HG03342 (cell line): ENCODE measurements around the gene TRIM34.
"Not testable (repeated sequence)": the region's sequence is repeated elsewhere in the genome, so short reads cannot be mapped to it uniquely, and the experiment has no call there.

Experiments
- ATAC-seq: cut with Tn5 transposase; IDR thresholded peaks from one replicate; pipeline ENCODE4 v1.9.1; 2021; ENCODE audit warnings: mild to moderate bottlenecking, moderate library complexity; ENCODE audit not compliant: unreplicated experiment

TRIM34 gene, protein sequence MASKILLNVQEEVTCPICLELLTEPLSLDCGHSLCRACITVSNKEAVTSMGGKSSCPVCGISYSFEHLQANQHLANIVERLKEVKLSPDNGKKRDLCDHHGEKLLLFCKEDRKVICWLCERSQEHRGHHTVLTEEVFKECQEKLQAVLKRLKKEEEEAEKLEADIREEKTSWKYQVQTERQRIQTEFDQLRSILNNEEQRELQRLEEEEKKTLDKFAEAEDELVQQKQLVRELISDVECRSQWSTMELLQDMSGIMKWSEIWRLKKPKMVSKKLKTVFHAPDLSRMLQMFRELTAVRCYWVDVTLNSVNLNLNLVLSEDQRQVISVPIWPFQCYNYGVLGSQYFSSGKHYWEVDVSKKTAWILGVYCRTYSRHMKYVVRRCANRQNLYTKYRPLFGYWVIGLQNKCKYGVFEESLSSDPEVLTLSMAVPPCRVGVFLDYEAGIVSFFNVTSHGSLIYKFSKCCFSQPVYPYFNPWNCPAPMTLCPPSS

DNA sequence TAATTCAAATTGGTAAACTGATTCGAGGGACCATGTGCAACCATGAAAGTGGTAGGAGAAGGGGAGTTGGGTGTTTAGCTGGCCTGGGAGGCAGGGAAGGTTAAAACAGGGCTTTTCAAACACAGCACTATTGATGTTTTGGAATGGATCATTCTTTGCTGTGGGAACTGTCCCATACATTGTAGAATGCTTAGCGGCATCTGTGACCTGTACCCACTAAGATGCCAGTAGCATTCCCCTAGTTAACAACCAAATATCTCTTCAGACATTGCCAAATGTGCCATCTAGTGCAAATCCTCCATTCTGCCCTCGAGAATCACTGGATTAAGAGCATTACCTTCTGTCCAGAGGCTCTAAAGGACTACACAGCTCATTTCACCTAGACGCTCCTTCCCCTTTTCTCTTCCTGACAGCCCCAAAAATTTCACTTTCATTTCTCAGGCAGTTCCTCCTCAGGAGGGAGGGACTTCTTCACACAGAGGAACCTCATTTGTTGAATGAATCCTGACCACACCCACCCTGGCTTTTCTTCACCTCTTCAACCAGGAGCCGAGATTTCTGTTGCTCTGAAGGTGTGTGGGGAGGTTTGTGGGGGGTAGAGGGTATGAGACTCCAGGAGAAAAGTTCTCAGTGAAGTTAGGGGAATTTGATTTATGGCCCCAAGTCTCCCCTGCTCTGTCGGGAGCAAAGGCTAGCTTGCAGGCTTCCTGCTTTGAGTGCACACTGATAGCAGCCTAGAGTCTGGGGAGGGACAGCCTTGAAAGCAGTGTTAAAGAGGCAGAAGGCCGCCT, at the start of gene TRIM34:
TSS of gene TRIM34 (plus strand) at position 513 of the 791 bp plus-strand sequence. CDS start 7,331 bp downstream, outside the sequence.
- ATAC-seq, result peak; percentile 97

DNA sequence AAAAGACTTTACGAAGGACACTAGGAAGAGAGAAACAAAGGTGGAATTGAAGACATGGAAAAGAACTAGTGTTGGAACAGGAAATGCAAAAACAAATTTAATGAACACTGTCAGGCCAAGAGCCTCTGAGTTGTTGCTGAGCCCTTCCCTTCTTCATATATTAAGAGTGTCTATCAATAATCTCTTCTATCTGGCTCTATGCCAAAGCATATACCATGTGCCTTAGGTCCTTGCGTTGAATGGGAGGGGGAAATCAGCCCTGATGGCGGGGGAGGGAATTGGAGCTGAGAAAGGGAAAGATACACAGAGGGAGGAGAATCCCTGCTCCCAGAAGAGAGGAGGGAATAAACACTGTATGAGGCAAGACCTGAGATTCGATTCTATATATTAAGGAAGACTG, 49.6 kb upstream of the TRIM34 start:
- no peak for ATAC-seq

DNA sequence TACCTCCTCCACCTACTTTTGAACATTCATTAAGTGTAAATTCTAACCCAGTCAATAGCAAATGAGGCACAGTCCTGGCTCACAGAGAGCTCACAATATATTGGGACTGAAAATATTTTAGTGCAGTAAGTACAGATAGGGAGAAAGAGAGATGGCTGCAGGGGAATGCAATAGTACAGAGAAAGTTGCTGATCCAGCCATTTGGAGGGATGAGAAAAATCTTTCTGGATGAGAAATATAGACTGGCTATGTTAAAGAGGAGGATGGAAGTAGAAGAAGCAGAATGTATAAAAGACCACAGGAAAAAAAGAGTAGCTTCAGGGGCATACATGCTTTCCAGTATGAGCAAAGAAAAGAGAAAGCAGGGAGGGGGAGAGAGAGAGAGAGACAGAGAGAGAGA, 47.7 kb upstream of the TRIM34 start:
- no peak for ATAC-seq

DNA sequence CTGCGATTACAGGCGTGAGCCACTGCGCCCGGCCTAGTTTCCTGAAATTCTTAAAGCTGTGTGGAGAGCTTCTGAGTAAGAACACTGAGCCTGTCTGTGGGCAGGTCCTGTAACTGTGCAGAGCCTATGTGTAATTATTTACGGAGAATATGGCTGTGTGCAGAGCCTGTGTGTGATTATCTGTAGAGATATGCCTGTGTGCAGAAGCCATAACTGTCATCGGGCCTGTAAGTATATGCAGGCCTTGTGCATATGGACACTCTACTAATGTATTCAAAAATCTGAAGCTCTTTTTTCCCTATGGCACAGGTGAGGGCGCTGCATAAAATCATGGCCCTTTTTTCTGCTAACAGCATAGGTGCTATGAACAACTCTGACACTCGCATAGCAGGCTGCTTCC, 44.2 kb upstream of the TRIM34 start, which contains the start of gene OR52B6:
TSS of gene OR52B6 (plus strand) at position 301 of the 400 bp plus-strand sequence. CDS start at position 301, 0 bp downstream.
- no peak for ATAC-seq

DNA sequence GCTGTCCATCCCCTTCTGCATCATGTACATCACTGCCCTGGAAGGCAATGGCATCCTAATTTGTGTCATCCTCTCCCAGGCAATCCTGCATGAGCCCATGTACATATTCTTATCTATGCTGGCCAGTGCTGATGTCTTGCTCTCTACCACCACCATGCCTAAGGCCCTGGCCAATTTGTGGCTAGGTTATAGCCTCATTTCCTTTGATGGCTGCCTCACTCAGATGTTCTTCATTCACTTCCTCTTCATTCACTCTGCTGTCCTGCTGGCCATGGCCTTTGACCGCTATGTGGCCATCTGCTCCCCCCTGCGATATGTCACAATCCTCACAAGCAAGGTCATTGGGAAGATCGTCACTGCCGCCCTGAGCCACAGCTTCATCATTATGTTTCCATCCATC, 43.8 kb upstream of the TRIM34 start:
- ATAC-seq, result no peak

DNA sequence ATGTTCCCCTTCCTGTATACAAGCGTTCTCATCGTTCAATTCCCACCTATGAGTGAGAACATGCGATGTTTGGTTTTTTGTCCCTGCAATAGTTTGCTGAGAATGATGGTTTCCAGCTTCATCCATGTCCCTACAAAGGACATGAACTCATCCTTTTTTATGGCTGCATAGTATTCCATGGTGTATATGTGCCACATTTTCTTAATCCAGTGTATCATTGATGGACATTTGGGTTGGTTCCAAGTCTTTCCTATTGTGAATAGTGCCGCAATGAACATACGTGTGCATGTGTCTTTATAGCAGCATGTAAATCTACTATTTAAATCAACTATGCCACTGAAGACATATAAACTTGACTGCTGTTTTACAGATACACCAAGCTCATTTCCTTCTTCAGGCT, 40.3 kb upstream of the TRIM34 start:
- ATAC-seq, result not testable (repeated sequence)

DNA sequence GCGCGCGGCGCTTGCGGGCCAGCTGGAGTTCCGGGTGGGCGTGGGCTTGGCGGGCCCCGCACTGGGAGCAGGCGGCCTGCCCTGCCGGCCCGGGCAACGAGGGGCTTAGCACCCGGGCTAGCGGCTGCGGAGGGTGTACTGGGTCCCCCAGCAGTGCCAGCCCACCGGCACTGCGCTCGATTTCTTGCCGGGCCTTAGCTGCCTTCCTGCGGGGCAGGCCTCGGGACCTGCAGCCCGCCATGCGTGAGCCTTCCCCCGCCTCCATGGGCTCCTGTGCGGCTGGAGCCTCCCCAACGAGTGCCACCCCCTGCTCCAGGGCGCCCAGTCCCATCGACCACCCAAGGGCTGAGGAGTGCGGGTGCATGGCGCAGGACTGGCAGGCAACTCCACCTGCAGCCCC, 34.9 kb upstream of the TRIM34 start:
- not testable (repeated sequence) for ATAC-seq

DNA sequence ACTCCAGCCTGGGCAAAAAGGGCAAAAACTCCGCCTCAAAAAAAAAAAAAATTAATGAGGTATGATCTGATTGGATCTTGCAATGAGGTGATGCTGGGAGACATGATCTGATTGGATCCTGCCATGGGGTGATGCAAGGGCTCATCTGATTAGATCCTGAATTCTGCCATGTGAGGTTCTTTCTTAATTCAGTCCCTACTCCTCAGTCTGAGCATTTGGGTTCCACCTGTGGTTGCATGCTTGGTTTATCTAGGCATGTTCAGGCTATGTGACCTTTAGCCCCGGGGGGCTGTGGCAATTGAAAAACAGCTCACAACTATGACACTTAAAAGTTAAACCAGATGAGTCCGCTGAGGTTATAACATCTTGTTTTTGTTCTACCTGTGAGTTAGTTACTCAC, 33.2 kb upstream of the TRIM34 start:
- no peak for ATAC-seq

DNA sequence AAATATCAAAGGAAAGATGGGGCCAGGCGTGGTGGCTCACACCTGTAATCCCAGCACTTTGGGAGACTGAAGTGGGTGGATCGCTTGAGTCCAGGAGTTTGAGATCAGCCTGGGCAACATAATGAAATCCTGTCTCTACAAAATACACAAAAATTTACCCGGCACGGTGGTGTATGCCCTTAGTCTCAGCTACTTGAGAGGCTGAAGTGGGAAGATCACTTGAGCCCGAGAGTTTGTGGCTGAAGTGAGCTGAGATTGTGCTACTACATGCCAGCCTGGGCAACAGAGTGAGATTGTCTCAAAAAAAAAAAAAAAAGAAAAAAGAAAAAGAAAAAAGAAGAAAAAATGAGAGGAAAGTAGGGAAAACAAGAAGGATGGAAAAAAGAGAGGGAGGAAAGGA, 32.2 kb upstream of the TRIM34 start:
- ATAC-seq, result no peak

DNA sequence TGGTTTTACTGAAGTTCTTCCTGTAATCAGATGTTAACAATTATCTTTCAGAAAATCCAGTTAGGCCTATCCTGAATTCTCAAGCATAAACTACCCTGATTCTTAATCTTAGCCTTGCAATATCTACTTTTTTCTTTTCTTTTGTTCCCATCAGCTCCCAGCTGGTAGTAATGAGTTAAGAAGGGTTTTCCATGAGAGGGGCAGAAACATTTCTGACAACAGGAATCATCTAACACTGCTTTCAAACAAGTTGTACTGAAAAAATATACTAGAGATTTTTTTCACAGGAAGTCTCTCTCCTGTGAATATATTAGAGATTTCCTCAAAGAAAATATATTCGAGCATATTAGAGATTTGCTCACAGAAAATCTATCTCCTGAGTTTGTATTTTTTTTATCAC, 31.7 kb upstream of the TRIM34 start:
- ATAC-seq, result no peak

DNA sequence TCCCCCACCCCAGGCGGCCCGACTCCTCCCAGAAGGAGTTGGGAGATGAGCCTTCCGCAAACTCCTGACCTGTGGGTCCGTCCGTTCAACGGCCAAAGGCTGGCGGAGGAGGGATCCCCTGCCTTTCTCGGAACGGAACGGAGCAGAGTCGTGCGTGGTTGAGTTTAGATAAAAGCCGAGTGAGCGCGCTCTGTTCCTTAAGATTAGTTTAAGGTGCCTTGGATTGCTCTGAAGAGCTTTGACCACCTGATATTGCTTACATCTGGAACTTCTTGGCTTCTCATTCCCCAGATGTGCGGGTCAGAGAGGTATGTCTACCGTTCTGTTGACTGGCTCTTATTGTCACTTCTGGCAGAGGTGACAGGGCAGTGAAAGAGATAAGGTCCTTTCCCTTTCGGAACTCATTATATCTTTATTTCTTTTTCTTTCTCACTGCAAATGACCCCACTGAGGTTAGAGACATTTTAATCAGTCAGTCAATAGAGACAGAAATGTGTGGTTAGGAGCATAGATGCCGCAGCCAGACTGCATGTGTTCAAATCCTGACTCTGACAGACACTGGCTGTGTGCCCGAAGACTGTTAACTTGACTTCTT, 28.1 kb upstream of the TRIM34 start, which contains the start of gene TRIM6:
TSS of gene TRIM6 (plus strand) at position 31 of the 595 bp plus-strand sequence. CDS start at position 292, 261 bp downstream.
- peak; percentile 45 for ATAC-seq

DNA sequence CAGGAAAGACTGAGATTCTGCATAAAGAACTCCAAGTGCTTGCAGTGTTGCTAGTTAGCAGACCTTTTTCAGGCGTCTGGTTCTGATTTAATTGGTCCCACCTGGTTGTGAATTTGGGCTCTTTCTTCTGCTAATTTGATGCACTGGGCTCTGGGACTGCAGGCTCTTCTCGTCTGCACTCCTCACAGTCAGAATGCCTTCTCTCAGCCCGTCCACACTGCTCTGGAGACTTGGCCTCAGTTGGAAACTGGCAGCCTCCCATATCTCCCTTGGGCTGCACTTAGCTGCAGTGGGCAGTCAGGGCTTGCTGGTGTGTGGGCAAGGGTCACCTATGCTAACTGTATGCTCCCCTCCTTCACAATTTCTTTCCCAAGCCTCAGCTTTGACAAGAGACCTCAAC, 26.8 kb upstream of the TRIM34 start:
- no peak for ATAC-seq

DNA sequence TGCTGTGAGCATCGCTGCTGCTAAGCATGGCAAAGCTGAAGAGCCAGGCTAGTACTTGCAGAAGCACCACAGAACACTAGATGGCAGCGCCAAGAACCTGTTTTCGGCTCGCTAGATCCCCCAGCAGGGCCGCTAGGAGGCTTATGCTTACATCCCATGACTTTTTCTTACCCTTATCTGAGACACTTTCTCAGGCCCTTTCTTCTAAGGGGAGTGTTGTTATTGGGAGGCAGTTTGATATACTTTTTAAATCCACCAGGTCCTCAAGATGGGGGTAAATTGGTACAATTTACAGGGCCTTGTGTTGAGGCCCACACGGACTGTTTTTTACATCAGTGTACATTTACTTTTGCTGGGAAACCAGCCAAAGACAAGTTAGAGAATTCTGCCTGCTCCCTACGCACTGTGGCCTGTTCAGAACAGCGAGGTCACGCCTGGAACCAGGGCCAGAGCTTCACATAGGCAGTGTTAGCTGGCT, 24.4 kb upstream of the TRIM34 start:
- ATAC-seq, result peak; percentile 74

DNA sequence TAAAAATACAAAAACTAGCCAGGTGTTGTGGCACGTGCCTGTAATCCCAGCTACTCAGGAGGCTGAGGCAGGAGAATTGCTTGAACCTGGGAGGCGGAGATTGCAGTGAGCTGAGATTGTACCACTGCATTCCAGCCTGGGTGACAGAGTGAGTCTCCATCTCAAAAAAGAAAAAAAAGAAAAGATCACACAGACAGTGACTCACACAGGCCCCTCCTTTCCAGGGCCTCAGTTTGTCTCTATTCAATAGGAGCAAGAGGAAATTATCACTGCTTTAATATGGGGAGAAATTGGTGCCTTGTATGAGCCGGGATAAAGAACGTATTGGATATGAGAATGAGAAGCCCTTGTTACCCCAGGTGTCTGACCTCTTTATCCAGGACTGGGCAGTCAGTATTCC, 22.0 kb upstream of the TRIM34 start:
- not testable (repeated sequence) for ATAC-seq

DNA sequence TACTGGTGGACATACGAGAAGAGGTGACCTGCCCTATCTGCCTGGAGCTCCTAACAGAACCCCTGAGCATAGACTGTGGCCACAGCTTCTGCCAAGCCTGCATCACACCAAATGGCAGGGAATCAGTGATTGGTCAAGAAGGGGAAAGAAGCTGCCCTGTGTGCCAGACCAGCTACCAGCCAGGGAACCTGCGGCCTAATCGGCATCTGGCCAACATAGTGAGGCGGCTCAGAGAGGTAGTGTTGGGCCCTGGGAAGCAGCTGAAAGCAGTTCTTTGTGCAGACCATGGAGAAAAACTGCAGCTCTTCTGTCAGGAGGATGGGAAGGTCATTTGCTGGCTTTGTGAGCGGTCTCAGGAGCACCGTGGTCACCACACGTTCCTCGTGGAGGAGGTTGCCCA, 21.5 kb upstream of the TRIM34 start:
- ATAC-seq, result no peak

DNA sequence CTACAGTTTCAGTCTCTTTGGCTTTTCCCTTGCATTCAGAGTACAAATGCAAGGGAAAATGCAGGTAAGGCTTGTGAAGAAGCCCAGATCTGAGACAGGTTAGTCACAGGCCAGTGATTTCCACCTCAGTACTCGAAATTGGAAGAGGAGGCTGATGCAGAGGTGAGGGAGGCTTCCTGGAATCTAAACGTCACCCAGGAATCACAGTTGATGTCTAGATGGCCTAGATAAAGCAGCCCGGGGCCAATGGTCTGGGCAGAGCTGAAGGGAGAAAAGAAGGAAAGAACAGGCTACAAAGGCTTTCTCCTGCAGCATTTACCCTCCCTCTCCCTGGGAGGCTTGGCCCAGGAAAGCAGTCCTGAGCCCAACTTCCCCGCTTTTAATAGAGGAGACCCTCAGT, 19.9 kb upstream of the TRIM34 start:
- ATAC-seq, result no peak

DNA sequence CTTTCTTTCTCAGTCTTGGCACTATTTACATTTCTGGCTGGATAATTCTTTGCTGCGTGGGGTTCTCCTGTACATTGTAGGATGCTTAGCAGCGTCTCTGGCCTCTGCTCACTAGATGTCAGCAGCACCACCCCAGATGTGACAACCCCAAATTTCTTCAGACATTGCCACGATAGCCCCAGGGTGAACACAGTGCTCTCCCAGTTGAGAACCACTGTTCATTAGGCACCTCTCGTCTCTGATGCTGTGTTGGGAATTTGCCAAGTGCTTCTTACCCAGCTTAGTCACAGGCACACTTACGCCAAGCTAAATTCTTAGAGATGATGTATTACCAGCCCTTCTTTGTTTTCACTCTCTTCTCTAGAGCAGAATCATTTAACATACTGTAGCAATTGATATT, 19.0 kb upstream of the TRIM34 start:
- ATAC-seq, result no peak

DNA sequence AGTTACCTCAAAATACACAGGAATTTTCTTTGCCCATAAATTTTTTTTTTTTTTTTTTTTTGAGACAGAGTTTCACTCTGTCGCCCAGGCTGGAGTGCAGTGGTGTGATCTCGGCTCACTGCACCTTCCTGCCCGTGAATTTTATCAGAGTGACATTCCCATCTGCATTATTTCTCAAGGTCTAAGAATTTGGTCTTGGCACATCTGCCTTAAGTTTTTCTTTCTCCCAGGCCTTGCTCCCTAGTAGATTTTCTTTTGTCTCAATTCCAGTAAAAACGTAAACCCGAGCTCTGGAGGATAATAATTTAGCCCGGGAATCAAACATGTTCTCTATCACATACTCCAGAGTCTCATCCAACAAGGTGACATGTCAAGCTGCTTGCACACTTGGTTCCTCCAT, 16.0 kb upstream of the TRIM34 start:
- ATAC-seq, result no peak

DNA sequence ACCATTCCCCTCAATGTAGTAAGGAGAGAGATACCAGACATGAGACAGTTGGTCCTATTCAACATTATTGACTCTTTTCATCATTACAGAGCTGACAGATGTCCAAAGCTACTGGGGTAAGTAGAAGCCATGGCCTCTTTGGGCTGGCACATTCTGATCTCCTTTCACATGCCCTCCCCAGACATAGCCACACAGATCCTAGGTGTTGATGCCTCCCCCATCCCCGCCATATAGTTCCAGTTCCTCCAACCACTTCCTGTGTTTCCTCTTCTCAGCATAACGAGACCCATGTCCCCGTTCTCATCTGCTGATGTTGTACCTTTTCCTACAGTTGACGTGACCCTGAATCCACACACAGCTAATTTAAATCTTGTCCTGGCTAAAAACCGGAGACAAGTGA, 14.4 kb upstream of the TRIM34 start:
- no peak for ATAC-seq

DNA sequence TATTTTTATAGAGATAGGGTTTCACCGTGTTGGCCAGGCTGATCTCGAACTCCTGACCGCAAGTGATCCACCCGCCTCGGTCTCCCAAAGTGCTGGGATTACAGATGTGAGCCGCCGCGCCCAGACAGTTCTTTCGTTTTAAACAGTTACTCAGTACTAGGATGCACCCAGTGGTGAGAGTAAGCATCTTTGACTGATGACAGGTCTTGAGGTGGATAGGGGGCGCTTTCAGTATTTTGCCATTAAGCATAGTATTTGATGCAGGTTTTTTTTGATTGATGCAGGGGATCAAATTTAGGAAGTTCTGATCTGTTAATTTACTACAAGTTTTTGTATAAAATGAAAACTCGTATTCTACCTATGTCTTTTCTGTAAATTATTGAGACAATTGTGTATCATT, 13.2 kb upstream of the TRIM34 start:
- no peak for ATAC-seq

DNA sequence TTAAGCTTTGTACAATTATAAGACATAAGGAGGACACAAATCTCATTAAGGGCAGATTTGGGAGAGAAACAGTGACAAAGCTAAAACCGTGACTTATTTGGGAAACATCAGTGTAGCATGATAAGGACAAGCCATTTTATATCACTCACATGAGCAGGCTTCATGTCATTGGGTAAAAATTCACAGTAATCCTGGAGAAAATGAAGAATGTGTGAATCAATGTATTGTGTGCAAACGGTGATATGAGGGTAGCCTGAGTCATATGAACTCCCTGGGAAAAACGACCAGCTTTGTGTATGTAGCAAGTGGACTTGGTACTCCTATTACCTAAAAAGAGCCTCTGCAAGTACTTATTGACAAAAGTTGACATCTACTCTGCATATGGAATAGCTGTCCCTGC, 6.0 kb upstream of the TRIM34 start:
- ATAC-seq, result no peak
